ENCODE results near the gene SLC16A13. TPM values are rescaled to one million over a fixed set of nuclear protein-coding genes. Genes with fewer than 3 reads are reported as not detected.

Gene SLC16A13
- total and polyA plus RNA-seq, 2 donors (not counting 1 experiment from before 2014, with no cell fraction given), result 7.4 to 21.9 TPM

DNA sequence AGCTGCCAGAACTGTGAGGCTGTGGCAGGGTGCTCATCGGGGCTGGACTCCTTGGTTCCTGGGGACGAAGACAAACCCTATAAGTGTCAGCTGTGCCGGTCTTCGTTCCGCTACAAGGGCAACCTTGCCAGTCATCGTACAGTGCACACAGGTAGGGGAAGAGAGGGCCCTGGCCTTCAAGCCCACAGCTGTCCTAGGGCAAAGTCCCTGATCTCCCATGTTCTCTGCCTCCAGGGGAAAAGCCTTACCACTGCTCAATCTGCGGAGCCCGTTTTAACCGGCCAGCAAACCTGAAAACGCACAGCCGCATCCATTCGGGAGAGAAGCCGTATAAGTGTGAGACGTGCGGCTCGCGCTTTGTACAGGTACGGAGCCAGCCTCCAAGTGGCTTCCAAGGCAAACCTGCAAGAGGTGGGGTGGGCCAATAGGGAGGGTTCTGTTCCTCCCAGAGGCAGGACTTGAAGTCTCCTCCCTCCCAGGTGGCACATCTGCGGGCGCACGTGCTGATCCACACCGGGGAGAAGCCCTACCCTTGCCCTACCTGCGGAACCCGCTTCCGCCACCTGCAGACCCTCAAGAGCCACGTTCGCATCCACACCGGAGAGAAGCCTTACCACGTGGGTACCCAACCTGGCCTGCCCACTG is 9.2 kb upstream of the SLC16A13 start:
- H2AFZ ChIP-seq (ENCODE audit: insufficient read depth, low read depth, low read length, poor library complexity, severe bottlenecking), result no peak overlapping the region
- no peaks in the 10 kb centered on the region for H3K27me3 ChIP-seq (replicated peaks in 1 of 4; ENCODE audit: control extremely low read depth in 1 of 4, control insufficient read depth in 3 of 4, insufficient read depth in 4 of 4, low read length in 3 of 4)
- peaks cover 0 to 17% (median 0%) of the 10 kb centered on the region in 3 donors for H3K9me3 ChIP-seq (ENCODE audit: control extremely low read depth in 1 of 3, control insufficient read depth in 2 of 3, insufficient read depth in 1 of 3, low read length in 2 of 3)
- ATAC-seq (ENCODE audit: low read depth) (no peak), DNase-seq (no peak)
- ChIA-PET CTCF (interaction anchor here (1.8 kb wide), 1 partner anchor 19 kb away, joined by 6 read pairs; no protein-coding TSS in a partner anchor), POLR2A (interaction anchor here (0.6 kb wide), 1 partner anchor 227 kb away, joined by 7 read pairs; no protein-coding TSS in a partner anchor)
- peaks cover 31 to 35% of the 10 kb centered on the region in 2 donors for H3K4me1 ChIP-seq (ENCODE audit: control insufficient read depth in 2 of 2, insufficient read depth in 2 of 2, low read length in 2 of 2)
- TF ChIP-seq, protein P1, sequence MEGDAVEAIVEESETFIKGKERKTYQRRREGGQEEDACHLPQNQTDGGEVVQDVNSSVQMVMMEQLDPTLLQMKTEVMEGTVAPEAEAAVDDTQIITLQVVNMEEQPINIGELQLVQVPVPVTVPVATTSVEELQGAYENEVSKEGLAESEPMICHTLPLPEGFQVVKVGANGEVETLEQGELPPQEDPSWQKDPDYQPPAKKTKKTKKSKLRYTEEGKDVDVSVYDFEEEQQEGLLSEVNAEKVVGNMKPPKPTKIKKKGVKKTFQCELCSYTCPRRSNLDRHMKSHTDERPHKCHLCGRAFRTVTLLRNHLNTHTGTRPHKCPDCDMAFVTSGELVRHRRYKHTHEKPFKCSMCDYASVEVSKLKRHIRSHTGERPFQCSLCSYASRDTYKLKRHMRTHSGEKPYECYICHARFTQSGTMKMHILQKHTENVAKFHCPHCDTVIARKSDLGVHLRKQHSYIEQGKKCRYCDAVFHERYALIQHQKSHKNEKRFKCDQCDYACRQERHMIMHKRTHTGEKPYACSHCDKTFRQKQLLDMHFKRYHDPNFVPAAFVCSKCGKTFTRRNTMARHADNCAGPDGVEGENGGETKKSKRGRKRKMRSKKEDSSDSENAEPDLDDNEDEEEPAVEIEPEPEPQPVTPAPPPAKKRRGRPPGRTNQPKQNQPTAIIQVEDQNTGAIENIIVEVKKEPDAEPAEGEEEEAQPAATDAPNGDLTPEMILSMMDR (IDR thresholded peaks at IDR 0.05), result no peak
- TF ChIP-seq EZH2 (IDR thresholded peaks at IDR 0.05; ENCODE audit: borderline replicate concordance, insufficient read depth, low read depth, low read length, poor library complexity, severe bottlenecking), result no peak
- H4K20me1 ChIP-seq (ENCODE audit: control insufficient read depth, insufficient read depth, low read length, poor library complexity, severe bottlenecking), result no peaks in the 10 kb centered on the region
- no peak overlapping the region for H3K9ac ChIP-seq (ENCODE audit: low read length)
- WGBS (ENCODE audit: insufficient coverage), result 95% methylated on average over 28 of the region's 29 CpGs
- Mint-ChIP-seq H3K9me3 (ENCODE audit: insufficient read depth) (no peaks in the 10 kb centered on the region), H3K4me1 (peaks cover 42% of the 10 kb centered on the region), H3K4me3 (no peak overlapping the region), H3K27ac (no peak overlapping the region), H3K27me3 (no peaks in the 10 kb centered on the region)
- intact Hi-C loops (cut with micrococcal nuclease), result no loop called here
- H3K27ac ChIP-seq (ENCODE audit: low read length in 2 of 2), result no peak overlapping the region
- H3K4me2 ChIP-seq (replicated peaks; ENCODE audit: low read depth, low read length, poor library complexity, severe bottlenecking), result no peak overlapping the region
- no peak overlapping the region for H3K4me3 ChIP-seq (ENCODE audit: control extremely low read depth in 1 of 5, extremely low read depth in 1 of 5, insufficient read depth in 1 of 5, low read depth in 2 of 5, low read length in 4 of 5)
- no peaks in the 10 kb centered on the region for H3K36me3 ChIP-seq (replicated peaks in 1 of 2; ENCODE audit: control extremely low read depth in 1 of 2, control insufficient read depth in 1 of 2, extremely low read depth in 1 of 2, insufficient read depth in 2 of 2, low read length in 1 of 2)
- peaks cover 5% of the 10 kb centered on the region for H3K79me2 ChIP-seq (ENCODE audit: control insufficient read depth, insufficient read depth, low read length)

GRCh38 chr17:7027335-7027734 is 8.5 kb upstream of the SLC16A13 start:
- no peaks in the 10 kb centered on the region for H3K27me3 ChIP-seq (replicated peaks in 1 of 4; ENCODE audit: control extremely low read depth in 1 of 4, control insufficient read depth in 3 of 4, insufficient read depth in 4 of 4, low read length in 3 of 4)
- no peaks in the 10 kb centered on the region for H4K20me1 ChIP-seq (ENCODE audit: control insufficient read depth, insufficient read depth, low read length, poor library complexity, severe bottlenecking)
- peaks cover 23 to 28% of the 10 kb centered on the region in 2 donors for H3K4me1 ChIP-seq (ENCODE audit: control insufficient read depth in 2 of 2, insufficient read depth in 2 of 2, low read length in 2 of 2)
- no peak overlapping the region for H3K27ac ChIP-seq (ENCODE audit: low read length in 2 of 2)
- no peak overlapping the region for H3K4me3 ChIP-seq (ENCODE audit: control extremely low read depth in 1 of 5, extremely low read depth in 1 of 5, insufficient read depth in 1 of 5, low read depth in 2 of 5, low read length in 4 of 5)
- Mint-ChIP-seq H3K27me3 (no peaks in the 10 kb centered on the region), H3K27ac (no peak overlapping the region), H3K4me3 (no peak overlapping the region), H3K9me3 (ENCODE audit: insufficient read depth) (no peaks in the 10 kb centered on the region), H3K4me1 (peaks cover 40% of the 10 kb centered on the region)
- DNase-seq (no peak), ATAC-seq (ENCODE audit: low read depth) (no peak)
- H3K9me3 ChIP-seq (ENCODE audit: control extremely low read depth in 1 of 3, control insufficient read depth in 2 of 3, insufficient read depth in 1 of 3, low read length in 2 of 3), result peaks cover 0 to 16% (median 0%) of the 10 kb centered on the region in 3 donors
- H2AFZ ChIP-seq (ENCODE audit: insufficient read depth, low read depth, low read length, poor library complexity, severe bottlenecking), result no peak overlapping the region
- no peaks in the 10 kb centered on the region for H3K36me3 ChIP-seq (replicated peaks in 1 of 2; ENCODE audit: control extremely low read depth in 1 of 2, control insufficient read depth in 1 of 2, extremely low read depth in 1 of 2, insufficient read depth in 2 of 2, low read length in 1 of 2)
- H3K79me2 ChIP-seq (ENCODE audit: control insufficient read depth, insufficient read depth, low read length), result peaks cover 11% of the 10 kb centered on the region
- intact Hi-C loops (cut with micrococcal nuclease), result no loop called here
- CTCF ChIA-PET, result no interaction called here
- POLR2A ChIA-PET, result interaction anchor here (0.6 kb wide), 1 partner anchor 227 kb away, joined by 7 read pairs; no protein-coding TSS in a partner anchor
- TF ChIP-seq, protein P1 (IDR thresholded peaks at IDR 0.05), result no peak
- no peak for TF ChIP-seq EZH2 (IDR thresholded peaks at IDR 0.05; ENCODE audit: borderline replicate concordance, insufficient read depth, low read depth, low read length, poor library complexity, severe bottlenecking)
- no peak overlapping the region for H3K4me2 ChIP-seq (replicated peaks; ENCODE audit: low read depth, low read length, poor library complexity, severe bottlenecking)
- H3K9ac ChIP-seq (ENCODE audit: low read length), result no peak overlapping the region
- WGBS (ENCODE audit: insufficient coverage), result 97% methylated on average over 13 of the region's 13 CpGs

Measured in B cell (primary cell).